ENCODE data around the gene LRRC32. TPM values are rescaled to one million over a fixed set of nuclear protein-coding genes. Genes with fewer than 3 reads are reported as not detected.

The LRRC32 gene
- polyA plus RNA-seq, 1 donor (not counting 4 experiments of a cell fraction or from before 2014, with no cell fraction given): not detected

- Histone ChIP-seq H2AFZ (ENCODE audit: control insufficient read depth, low read length) (no peak overlapping the region), H3K27ac (ENCODE audit: control insufficient read depth, insufficient read depth, low read length) (no peak overlapping the region), H3K9me3 (ENCODE audit: control insufficient read depth, low read depth, low read length) (no peaks in the 10 kb centered on the region), H3K9me1 (ENCODE audit: control insufficient read depth, extremely low read depth, insufficient read depth, low read length) (no peaks in the 10 kb centered on the region), H3K36me3 (ENCODE audit: control insufficient read depth in 2 of 2, extremely low read depth in 1 of 2, insufficient read depth in 2 of 2, low read length in 2 of 2) (no peaks in the 10 kb centered on the region), H3K79me2 (ENCODE audit: control insufficient read depth, insufficient read depth, low read length) (no peaks in the 10 kb centered on the region), H3K4me2 (ENCODE audit: control insufficient read depth, extremely low read depth, insufficient read depth, low read depth, low read length) (no peak overlapping the region), H4K20me1 (ENCODE audit: control insufficient read depth, extremely low read depth, insufficient read depth, low read length) (no peaks in the 10 kb centered on the region), H3K9ac (ENCODE audit: control insufficient read depth, extremely low read depth, insufficient read depth, low read length) (no peak overlapping the region), H3K4me3 (ENCODE audit: control insufficient read depth in 2 of 3, extremely low read depth in 1 of 3, insufficient read depth in 2 of 3, low read depth in 1 of 3, low read length in 3 of 3) (no peak overlapping the region), H3K4me1 (ENCODE audit: control insufficient read depth, extremely low read depth, insufficient read depth, low read length) (no peaks in the 10 kb centered on the region), H3K27me3 (ENCODE audit: control insufficient read depth, extremely low read depth, insufficient read depth, low read length) (peaks cover 18% of the 10 kb centered on the region)
- no peak for DNase-seq (ENCODE audit: low read depth, low spot score)
- dilution Hi-C loops (cut with MboI; ENCODE audit: extremely low pct_ligation_motif_present, low sequenced_read_pairs): no loop called here
- TF ChIP-seq CTCF (optimal IDR thresholded peaks at IDR 0.05 in 1 of 3, IDR thresholded peaks at IDR 0.05 in 1 of 3, conservative IDR thresholded peaks at IDR 0.05 in 1 of 3; ENCODE audit: extremely low read depth in 1 of 3, insufficient read depth in 2 of 3, low read length in 3 of 3): no peak
- TF ChIP-seq EZH2 (IDR thresholded peaks at IDR 0.05; ENCODE audit: low read length): no peak
- FAIRE-seq: no peak
Observed at GRCh38 chr11:76674517-76675400, 4.2 kb upstream of the LRRC32 start.

DNA sequence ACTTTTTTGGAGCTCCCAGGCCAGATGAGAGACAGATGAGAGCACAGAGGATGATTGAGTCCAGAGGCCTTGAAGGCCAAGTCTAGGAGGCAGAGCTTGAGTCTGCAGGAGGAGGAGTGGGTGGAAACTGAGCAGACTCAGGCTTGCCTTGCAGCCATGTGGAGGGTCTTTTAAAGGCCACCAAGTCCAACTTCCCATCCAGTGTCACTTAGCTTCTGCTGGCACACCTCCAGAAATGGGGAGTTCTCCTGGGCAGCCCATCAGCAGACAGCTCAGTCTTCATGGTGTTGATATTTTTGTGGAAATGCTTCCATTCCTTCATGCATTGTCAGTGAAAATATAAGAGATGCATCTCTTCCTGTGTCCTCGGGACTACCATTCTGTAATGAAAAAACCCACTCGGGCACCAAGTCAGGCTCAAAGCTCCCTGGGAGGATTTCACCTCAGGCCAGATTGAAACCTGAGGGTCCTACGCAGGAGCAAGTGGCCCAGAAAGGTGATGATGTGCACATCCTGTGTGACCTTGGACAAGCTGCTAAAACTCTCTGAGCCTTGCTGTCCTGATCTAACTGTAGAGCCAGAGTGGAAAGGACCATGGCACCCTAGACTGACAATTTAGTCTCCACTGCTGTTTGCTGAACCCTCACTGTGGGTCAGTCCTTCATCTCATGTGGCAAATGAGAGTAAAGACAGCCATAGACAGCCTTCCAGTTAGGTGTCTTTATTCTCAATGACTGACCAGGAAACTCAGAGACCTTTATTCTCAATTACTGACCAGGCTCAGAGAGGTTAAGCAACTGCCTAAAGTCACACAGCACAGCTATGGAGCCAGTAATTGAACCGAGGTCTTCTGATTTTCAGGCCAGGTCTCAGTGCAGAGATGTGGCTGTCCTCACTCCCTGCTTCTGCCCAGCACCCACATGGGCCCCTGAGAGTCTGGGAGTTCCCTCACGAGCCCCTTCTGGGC lies 2.9 kb upstream of the LRRC32 start:
- no peak overlapping the region for H3K4me2 ChIP-seq (ENCODE audit: control insufficient read depth, extremely low read depth, insufficient read depth, low read depth, low read length)
- H2AFZ ChIP-seq (ENCODE audit: control insufficient read depth, low read length): no peak overlapping the region
- dilution Hi-C loops (cut with MboI; ENCODE audit: extremely low pct_ligation_motif_present, low sequenced_read_pairs): no loop called here
- H3K79me2 ChIP-seq (ENCODE audit: control insufficient read depth, insufficient read depth, low read length): no peaks in the 10 kb centered on the region
- H3K27ac ChIP-seq (ENCODE audit: control insufficient read depth, insufficient read depth, low read length): no peak overlapping the region
- no peak for FAIRE-seq
- no peaks in the 10 kb centered on the region for H4K20me1 ChIP-seq (ENCODE audit: control insufficient read depth, extremely low read depth, insufficient read depth, low read length)
- H3K4me3 ChIP-seq (ENCODE audit: control insufficient read depth in 2 of 3, extremely low read depth in 1 of 3, insufficient read depth in 2 of 3, low read depth in 1 of 3, low read length in 3 of 3): no peak overlapping the region
- H3K27me3 ChIP-seq (ENCODE audit: control insufficient read depth, extremely low read depth, insufficient read depth, low read length): peaks cover 29% of the 10 kb centered on the region
- DNase-seq (ENCODE audit: low read depth, low spot score): no peak
- H3K4me1 ChIP-seq (ENCODE audit: control insufficient read depth, extremely low read depth, insufficient read depth, low read length): no peaks in the 10 kb centered on the region
- no peaks in the 10 kb centered on the region for H3K36me3 ChIP-seq (ENCODE audit: control insufficient read depth in 2 of 2, extremely low read depth in 1 of 2, insufficient read depth in 2 of 2, low read length in 2 of 2)
- no peak for TF ChIP-seq EZH2 (IDR thresholded peaks at IDR 0.05; ENCODE audit: low read length)
- no peak for TF ChIP-seq CTCF (optimal IDR thresholded peaks at IDR 0.05 in 1 of 3, IDR thresholded peaks at IDR 0.05 in 1 of 3, conservative IDR thresholded peaks at IDR 0.05 in 1 of 3; ENCODE audit: extremely low read depth in 1 of 3, insufficient read depth in 2 of 3, low read length in 3 of 3)
- no peak overlapping the region for H3K9ac ChIP-seq (ENCODE audit: control insufficient read depth, extremely low read depth, insufficient read depth, low read length)
- no peaks in the 10 kb centered on the region for H3K9me3 ChIP-seq (ENCODE audit: control insufficient read depth, low read depth, low read length)
- H3K9me1 ChIP-seq (ENCODE audit: control insufficient read depth, extremely low read depth, insufficient read depth, low read length): no peaks in the 10 kb centered on the region

All from keratinocyte (primary cell).